ENCODE results near the gene PADI2. TPM values are rescaled to one million over a fixed set of nuclear protein-coding genes. Genes with fewer than 3 reads are reported as not detected.

PADI2 gene
- total and polyA plus RNA-seq, 2 experiments from 2014 or later: 1.7 to 4.3 TPM

DNA sequence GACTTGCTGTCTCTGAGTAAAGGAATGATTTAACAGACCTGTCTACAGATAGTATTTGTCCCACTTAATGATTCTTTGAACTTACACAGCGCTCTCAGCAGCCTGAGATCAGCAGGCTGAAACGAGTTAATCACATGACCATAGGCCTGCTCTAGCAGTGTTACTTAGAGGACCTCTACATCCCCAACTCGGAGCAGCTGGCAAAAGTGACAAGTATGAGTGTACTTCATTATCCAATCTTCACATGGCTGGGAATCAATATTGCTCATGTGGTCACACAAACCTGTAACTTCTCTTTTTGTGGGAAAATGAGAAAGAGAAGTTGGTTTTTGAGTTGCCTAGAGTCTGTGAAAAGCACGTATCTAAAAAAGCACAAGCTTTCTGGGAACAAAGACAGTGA is 96.1 kb downstream of the PADI2 start:
- H3K36me3 Mint-ChIP-seq (ENCODE audit: low read depth): peaks cover 74% of the 10 kb centered on the region
- no peak overlapping the region for H3K27ac Mint-ChIP-seq
- Histone ChIP-seq H3K9me2 (ENCODE audit: insufficient read depth) (no peaks in the 10 kb centered on the region), H3K4me3 (no peak overlapping the region), H3K27ac (ENCODE audit: low read depth) (no peak overlapping the region), H3K79me2 (replicated peaks; ENCODE audit: insufficient read depth) (no peaks in the 10 kb centered on the region), H3F3A (replicated peaks; ENCODE audit: low read depth) (peaks cover 12% of the 10 kb centered on the region; the same call in 1 of the 2 replicates), H3K4me1 (ENCODE audit: insufficient read depth) (no peaks in the 10 kb centered on the region), H3K4me2 (no peak overlapping the region), H4K20me1 (replicated peaks; ENCODE audit: insufficient read depth) (peaks cover 8% of the 10 kb centered on the region), H3K27me3 (ENCODE audit: insufficient read depth) (no peaks in the 10 kb centered on the region), H3K36me3 (ENCODE audit: insufficient read depth) (peaks cover 49% of the 10 kb centered on the region), H2AFZ (no peak overlapping the region)
- H3K27me3 Mint-ChIP-seq (ENCODE audit: insufficient read depth, low read depth, poor library complexity): no peaks in the 10 kb centered on the region
- TF ChIP-seq, protein P1, sequence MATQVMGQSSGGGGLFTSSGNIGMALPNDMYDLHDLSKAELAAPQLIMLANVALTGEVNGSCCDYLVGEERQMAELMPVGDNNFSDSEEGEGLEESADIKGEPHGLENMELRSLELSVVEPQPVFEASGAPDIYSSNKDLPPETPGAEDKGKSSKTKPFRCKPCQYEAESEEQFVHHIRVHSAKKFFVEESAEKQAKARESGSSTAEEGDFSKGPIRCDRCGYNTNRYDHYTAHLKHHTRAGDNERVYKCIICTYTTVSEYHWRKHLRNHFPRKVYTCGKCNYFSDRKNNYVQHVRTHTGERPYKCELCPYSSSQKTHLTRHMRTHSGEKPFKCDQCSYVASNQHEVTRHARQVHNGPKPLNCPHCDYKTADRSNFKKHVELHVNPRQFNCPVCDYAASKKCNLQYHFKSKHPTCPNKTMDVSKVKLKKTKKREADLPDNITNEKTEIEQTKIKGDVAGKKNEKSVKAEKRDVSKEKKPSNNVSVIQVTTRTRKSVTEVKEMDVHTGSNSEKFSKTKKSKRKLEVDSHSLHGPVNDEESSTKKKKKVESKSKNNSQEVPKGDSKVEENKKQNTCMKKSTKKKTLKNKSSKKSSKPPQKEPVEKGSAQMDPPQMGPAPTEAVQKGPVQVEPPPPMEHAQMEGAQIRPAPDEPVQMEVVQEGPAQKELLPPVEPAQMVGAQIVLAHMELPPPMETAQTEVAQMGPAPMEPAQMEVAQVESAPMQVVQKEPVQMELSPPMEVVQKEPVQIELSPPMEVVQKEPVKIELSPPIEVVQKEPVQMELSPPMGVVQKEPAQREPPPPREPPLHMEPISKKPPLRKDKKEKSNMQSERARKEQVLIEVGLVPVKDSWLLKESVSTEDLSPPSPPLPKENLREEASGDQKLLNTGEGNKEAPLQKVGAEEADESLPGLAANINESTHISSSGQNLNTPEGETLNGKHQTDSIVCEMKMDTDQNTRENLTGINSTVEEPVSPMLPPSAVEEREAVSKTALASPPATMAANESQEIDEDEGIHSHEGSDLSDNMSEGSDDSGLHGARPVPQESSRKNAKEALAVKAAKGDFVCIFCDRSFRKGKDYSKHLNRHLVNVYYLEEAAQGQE (IDR thresholded peaks at IDR 0.05; ENCODE audit: unreplicated experiment): no peak
- TF ChIP-seq EZH2 (IDR thresholded peaks at IDR 0.05; ENCODE audit: low read depth, unreplicated experiment) (no peak), ZNF331 (CRISPR knock-in tag; IDR thresholded peaks at IDR 0.05; ENCODE audit: low read depth) (no peak), NANOG (IDR thresholded peaks at IDR 0.05; ENCODE audit: borderline replicate concordance) (no peak), EZH2phosphoT487 (IDR thresholded peaks at IDR 0.05; ENCODE audit: unreplicated experiment) (no peak), STAT1 (IDR thresholded peaks at IDR 0.05; ENCODE audit: unreplicated experiment) (no peak), POLR2AphosphoS5 (IDR thresholded peaks at IDR 0.05; ENCODE audit: low read depth) (no peak), JUNB (IDR thresholded peaks at IDR 0.05; ENCODE audit: unreplicated experiment) (no peak)
- TF ChIP-seq, protein P2, sequence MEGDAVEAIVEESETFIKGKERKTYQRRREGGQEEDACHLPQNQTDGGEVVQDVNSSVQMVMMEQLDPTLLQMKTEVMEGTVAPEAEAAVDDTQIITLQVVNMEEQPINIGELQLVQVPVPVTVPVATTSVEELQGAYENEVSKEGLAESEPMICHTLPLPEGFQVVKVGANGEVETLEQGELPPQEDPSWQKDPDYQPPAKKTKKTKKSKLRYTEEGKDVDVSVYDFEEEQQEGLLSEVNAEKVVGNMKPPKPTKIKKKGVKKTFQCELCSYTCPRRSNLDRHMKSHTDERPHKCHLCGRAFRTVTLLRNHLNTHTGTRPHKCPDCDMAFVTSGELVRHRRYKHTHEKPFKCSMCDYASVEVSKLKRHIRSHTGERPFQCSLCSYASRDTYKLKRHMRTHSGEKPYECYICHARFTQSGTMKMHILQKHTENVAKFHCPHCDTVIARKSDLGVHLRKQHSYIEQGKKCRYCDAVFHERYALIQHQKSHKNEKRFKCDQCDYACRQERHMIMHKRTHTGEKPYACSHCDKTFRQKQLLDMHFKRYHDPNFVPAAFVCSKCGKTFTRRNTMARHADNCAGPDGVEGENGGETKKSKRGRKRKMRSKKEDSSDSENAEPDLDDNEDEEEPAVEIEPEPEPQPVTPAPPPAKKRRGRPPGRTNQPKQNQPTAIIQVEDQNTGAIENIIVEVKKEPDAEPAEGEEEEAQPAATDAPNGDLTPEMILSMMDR (conservative IDR thresholded peaks at IDR 0.05; ENCODE audit: low read depth in 2 of 2): no peak
- TF ChIP-seq, protein P3, sequence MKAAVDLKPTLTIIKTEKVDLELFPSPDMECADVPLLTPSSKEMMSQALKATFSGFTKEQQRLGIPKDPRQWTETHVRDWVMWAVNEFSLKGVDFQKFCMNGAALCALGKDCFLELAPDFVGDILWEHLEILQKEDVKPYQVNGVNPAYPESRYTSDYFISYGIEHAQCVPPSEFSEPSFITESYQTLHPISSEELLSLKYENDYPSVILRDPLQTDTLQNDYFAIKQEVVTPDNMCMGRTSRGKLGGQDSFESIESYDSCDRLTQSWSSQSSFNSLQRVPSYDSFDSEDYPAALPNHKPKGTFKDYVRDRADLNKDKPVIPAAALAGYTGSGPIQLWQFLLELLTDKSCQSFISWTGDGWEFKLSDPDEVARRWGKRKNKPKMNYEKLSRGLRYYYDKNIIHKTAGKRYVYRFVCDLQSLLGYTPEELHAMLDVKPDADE (IDR thresholded peaks at IDR 0.05): no peak
- TF ChIP-seq, protein P4, sequence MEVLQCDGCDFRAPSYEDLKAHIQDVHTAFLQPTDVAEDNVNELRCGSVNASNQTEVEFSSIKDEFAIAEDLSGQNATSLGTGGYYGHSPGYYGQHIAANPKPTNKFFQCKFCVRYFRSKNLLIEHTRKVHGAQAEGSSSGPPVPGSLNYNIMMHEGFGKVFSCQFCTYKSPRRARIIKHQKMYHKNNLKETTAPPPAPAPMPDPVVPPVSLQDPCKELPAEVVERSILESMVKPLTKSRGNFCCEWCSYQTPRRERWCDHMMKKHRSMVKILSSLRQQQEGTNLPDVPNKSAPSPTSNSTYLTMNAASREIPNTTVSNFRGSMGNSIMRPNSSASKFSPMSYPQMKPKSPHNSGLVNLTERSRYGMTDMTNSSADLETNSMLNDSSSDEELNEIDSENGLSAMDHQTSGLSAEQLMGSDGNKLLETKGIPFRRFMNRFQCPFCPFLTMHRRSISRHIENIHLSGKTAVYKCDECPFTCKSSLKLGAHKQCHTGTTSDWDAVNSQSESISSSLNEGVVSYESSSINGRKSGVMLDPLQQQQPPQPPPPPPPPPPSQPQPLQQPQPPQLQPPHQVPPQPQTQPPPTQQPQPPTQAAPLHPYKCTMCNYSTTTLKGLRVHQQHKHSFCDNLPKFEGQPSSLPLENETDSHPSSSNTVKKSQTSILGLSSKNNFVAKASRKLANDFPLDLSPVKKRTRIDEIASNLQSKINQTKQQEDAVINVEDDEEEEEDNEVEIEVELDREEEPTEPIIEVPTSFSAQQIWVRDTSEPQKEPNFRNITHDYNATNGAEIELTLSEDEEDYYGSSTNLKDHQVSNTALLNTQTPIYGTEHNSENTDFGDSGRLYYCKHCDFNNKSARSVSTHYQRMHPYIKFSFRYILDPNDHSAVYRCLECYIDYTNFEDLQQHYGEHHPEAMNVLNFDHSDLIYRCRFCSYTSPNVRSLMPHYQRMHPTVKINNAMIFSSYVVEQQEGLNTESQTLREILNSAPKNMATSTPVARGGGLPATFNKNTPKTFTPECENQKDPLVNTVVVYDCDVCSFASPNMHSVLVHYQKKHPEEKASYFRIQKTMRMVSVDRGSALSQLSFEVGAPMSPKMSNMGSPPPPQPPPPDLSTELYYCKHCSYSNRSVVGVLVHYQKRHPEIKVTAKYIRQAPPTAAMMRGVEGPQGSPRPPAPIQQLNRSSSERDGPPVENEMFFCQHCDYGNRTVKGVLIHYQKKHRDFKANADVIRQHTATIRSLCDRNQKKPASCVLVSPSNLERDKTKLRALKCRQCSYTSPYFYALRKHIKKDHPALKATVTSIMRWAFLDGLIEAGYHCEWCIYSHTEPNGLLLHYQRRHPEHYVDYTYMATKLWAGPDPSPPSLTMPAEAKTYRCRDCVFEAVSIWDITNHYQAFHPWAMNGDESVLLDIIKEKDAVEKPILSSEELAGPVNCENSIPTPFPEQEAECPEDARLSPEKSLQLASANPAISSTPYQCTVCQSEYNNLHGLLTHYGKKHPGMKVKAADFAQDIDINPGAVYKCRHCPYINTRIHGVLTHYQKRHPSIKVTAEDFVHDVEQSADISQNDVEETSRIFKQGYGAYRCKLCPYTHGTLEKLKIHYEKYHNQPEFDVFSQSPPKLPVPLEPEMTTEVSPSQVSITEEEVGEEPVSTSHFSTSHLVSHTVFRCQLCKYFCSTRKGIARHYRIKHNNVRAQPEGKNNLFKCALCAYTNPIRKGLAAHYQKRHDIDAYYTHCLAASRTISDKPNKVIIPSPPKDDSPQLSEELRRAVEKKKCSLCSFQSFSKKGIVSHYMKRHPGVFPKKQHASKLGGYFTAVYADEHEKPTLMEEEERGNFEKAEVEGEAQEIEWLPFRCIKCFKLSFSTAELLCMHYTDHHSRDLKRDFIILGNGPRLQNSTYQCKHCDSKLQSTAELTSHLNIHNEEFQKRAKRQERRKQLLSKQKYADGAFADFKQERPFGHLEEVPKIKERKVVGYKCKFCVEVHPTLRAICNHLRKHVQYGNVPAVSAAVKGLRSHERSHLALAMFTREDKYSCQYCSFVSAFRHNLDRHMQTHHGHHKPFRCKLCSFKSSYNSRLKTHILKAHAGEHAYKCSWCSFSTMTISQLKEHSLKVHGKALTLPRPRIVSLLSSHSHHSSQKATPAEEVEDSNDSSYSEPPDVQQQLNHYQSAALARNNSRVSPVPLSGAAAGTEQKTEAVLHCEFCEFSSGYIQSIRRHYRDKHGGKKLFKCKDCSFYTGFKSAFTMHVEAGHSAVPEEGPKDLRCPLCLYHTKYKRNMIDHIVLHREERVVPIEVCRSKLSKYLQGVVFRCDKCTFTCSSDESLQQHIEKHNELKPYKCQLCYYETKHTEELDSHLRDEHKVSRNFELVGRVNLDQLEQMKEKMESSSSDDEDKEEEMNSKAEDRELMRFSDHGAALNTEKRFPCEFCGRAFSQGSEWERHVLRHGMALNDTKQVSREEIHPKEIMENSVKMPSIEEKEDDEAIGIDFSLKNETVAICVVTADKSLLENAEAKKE (CRISPR knock-in tag; IDR thresholded peaks at IDR 0.05): no peak
- H3K9me3 Mint-ChIP-seq: no peaks in the 10 kb centered on the region
- DNase-seq (ENCODE audit: low spot score): no peak
- H3K4me1 Mint-ChIP-seq: no peaks in the 10 kb centered on the region
- H3K4me3 Mint-ChIP-seq: no peak overlapping the region
- ATAC-seq: no peak
